Measurements from ENCODE around the gene WDFY3. TPM values are rescaled to one million over a fixed set of nuclear protein-coding genes. Genes with fewer than 3 reads are reported as not detected.

The WDFY3 gene
- total RNA-seq, 4 donors from 2014 or later: 103 to 141 (median 121) TPM

DNA sequence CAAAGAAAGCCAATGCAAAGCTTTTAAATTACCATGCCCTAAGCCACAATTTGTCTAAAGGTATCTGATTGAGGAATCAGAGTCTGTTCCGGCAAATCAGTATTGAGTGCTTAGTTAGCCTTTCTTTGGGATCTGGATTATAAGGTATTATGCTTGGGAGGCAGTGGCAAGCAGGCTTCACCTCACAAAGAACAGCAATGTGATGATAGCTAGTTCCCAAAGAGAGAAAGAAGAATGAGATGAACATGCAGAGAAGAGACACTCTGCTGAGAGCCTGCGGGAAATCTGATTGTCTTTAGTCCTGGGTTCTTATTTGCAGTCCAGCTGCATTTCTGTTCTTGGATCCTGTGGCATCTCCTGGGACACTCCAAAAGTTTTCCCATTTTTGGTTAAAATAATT lies 35.2 kb downstream of the WDFY3 start:
- H3K27ac ChIP-seq: no peak overlapping the region
- no peaks in the 10 kb centered on the region for H3K27me3 ChIP-seq
- H3K4me3 ChIP-seq (replicated peaks in 1 of 3): no peak overlapping the region
- DNase-seq: no peak
- no peaks in the 10 kb centered on the region for H3K9me3 ChIP-seq
- WGBS, 2 donors: 91 to 95% methylated on average over 2 of the region's 2 CpGs
- peaks cover 0 to 11% of the 10 kb centered on the region in 2 donors for H3K4me1 ChIP-seq
- no peak for TF ChIP-seq POLR2A (IDR thresholded peaks at IDR 0.05)
- TF ChIP-seq CTCF (IDR thresholded peaks at IDR 0.05): no peak
- intact Hi-C loops (cut with DNase I): no loop called here
- H3K36me3 ChIP-seq: no peaks in the 10 kb centered on the region

- intact Hi-C loops (cut with DNase I): no loop called here
- Histone ChIP-seq H3K27me3 (no peaks in the 10 kb centered on the region), H3K27ac (no peak overlapping the region), H3K36me3 (no peaks in the 10 kb centered on the region), H3K4me3 (replicated peaks in 1 of 3) (no peak overlapping the region), H3K9me3 (no peaks in the 10 kb centered on the region), H3K4me1 (peaks cover 0 to 10% of the 10 kb centered on the region in 2 donors)
- no peak for DNase-seq
- WGBS, 2 donors: 94 to 100% methylated on average over 5 of the region's 5 CpGs
- TF ChIP-seq CTCF (IDR thresholded peaks at IDR 0.05) (no peak), POLR2A (IDR thresholded peaks at IDR 0.05) (no peak)
These were observed 38.4 kb downstream of the WDFY3 start for GRCh38 chr4:84928089-84928488.

DNA sequence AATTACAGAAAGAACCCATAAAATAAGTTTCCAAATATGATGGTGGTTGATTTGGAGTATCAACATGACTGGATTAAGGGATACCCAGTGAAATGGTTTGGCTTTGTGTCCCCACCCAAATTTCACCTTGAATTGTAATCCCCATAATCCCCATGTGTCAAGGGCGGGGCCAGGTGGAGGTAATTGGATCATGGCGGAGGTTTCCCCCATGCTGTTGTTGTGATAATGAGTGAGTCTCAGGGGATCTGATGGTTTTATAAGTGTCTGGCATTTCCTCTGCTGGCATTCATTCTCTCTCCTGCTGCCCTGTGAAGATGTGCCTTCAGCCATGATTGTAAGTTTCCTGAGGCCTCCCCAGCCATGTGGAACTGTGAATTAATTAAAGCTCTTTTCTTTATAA lies 39.1 kb downstream of the WDFY3 start:
- no peak overlapping the region for H3K27ac ChIP-seq

DNA sequence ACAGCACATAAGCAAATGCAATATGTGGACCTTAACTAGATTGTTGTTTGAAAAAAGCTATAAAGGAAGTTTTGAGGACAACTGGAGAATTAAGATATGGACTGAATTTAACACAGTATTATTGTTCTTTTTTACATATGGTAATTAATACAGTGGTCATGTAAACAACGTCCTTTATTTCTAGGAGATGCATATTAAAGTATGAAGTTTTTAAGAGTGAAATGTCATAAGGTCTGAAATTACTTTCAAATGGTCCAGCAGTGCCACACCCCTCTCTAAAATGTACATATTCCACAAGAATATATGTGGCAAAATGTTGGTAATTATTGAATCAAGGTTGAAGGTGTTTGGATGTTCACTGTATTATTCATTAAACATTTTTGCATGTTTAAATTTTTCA lies 40.9 kb downstream of the WDFY3 start:
- TF ChIP-seq CTCF (IDR thresholded peaks at IDR 0.05): no peak
- TF ChIP-seq POLR2A (IDR thresholded peaks at IDR 0.05): no peak
- H3K4me3 ChIP-seq (replicated peaks in 1 of 3): no peak overlapping the region

More for the DNA sequence above, 39.1 kb downstream of the WDFY3 start:
- Histone ChIP-seq H3K4me1 (peaks cover 0 to 5% of the 10 kb centered on the region in 2 donors), H3K36me3 (no peaks in the 10 kb centered on the region), H3K4me3 (replicated peaks in 1 of 3) (no peak overlapping the region), H3K27me3 (no peaks in the 10 kb centered on the region), H3K9me3 (no peaks in the 10 kb centered on the region)
- intact Hi-C loops (cut with DNase I): no loop called here
- TF ChIP-seq CTCF (IDR thresholded peaks at IDR 0.05): no peak
- TF ChIP-seq POLR2A (IDR thresholded peaks at IDR 0.05): no peak
- DNase-seq: no peak
- 50 to 90% methylated on average over 2 of the region's 2 CpGs for WGBS, 2 donors

GRCh38 chr4:84924434-84924833 lies 42.1 kb downstream of the WDFY3 start:
- H3K36me3 ChIP-seq: no peaks in the 10 kb centered on the region
- H3K4me1 ChIP-seq: no peaks in the 10 kb centered on the region
- TF ChIP-seq POLR2A (IDR thresholded peaks at IDR 0.05) (no peak), CTCF (IDR thresholded peaks at IDR 0.05) (no peak)
- WGBS, 2 donors: 62 to 85% methylated on average over 1 of the region's 1 CpG
- intact Hi-C loops (cut with DNase I): no loop called here
- no peaks in the 10 kb centered on the region for H3K9me3 ChIP-seq
- H3K4me3 ChIP-seq (replicated peaks in 1 of 3): no peak overlapping the region
- no peak for DNase-seq
- no peak overlapping the region for H3K27ac ChIP-seq
- no peaks in the 10 kb centered on the region for H3K27me3 ChIP-seq

More for the DNA sequence above, 40.9 kb downstream of the WDFY3 start:
- Histone ChIP-seq H3K4me1 (no peaks in the 10 kb centered on the region), H3K27ac (no peak overlapping the region), H3K27me3 (no peaks in the 10 kb centered on the region), H3K36me3 (no peaks in the 10 kb centered on the region), H3K9me3 (no peaks in the 10 kb centered on the region)
- no peak for DNase-seq
- intact Hi-C loops (cut with DNase I): no loop called here
- 79 to 86% methylated on average over 1 of the region's 1 CpG for WGBS, 2 donors
